Stomach (tissue), 4 donors: ENCODE results near the gene BMP7.

Source experiments
- CTCF ChIP-seq, 7 experiments: fragments of 450-650 bp in 4 of 7; fragments of 200-600 bp in 3 of 7; sonication (generic) in 3 of 7; IDR thresholded peaks; one replicate each; pipeline ENCODE4 v1.5.1; 2016 to 2019; ENCODE audit warnings: antibody characterized with exemption in 7 of 7, control low read depth in 2 of 7, mild to moderate bottlenecking in 1 of 7
- POLR2A ChIP-seq, 4 donors: fragments of 450-650 bp; IDR thresholded peaks; one replicate each; pipeline ENCODE4 v1.6.1; 2016; ENCODE audit warnings: antibody characterized with exemption in 4 of 4, control low read depth in 2 of 4, mild to moderate bottlenecking in 1 of 4, moderate library complexity in 1 of 4

GRCh38 chr20:57223648-57224489, 42.6 kb downstream of the BMP7 start:
- TF ChIP-seq CTCF (IDR thresholded peaks at IDR 0.05): no peak
- no peak for TF ChIP-seq POLR2A (IDR thresholded peaks at IDR 0.05)
